ENCODE measurements around the gene PERM1. TPM values are rescaled to one million over a fixed set of nuclear protein-coding genes. Genes with fewer than 3 reads are reported as not detected.

Gene PERM1
- total RNA-seq, 4 donors from 2014 or later: 0.94 TPM; not detected in 3

GRCh38 chr1:1023700-1024099 is 41.8 kb upstream of the PERM1 start:
- no peak for TF ChIP-seq CTCF (IDR thresholded peaks at IDR 0.05; ENCODE audit: low read depth)

- TF ChIP-seq CTCF (IDR thresholded peaks at IDR 0.05; ENCODE audit: low read depth): no peak
Observed at GRCh38 chr1:1022302-1023009, 40.6 kb upstream of the PERM1 start.

- TF ChIP-seq CTCF (IDR thresholded peaks at IDR 0.05; ENCODE audit: low read depth): no peak
Observed at GRCh38 chr1:1021920-1022259, 40.0 kb upstream of the PERM1 start.

- no peak for TF ChIP-seq CTCF (IDR thresholded peaks at IDR 0.05; ENCODE audit: low read depth)
Observed at GRCh38 chr1:1021010-1021919, 39.4 kb upstream of the PERM1 start.

- TF ChIP-seq CTCF (IDR thresholded peaks at IDR 0.05; ENCODE audit: low read depth): no peak
Observed at GRCh38 chr1:1020415-1021009, 38.6 kb upstream of the PERM1 start.

GRCh38 chr1:1020000-1020404 is 38.1 kb upstream of the PERM1 start, which contains the start of gene AGRN:
Gene AGRN, plus strand, starts transcription at chr1:1020120. Its CDS starts 53 bp downstream, at chr1:1020173.
- TF ChIP-seq CTCF (IDR thresholded peaks at IDR 0.05; ENCODE audit: low read depth): no peak
